Osteoblast (primary cell): ENCODE results near the gene FAT4. TPM values are rescaled to one million over a fixed set of nuclear protein-coding genes. Genes with fewer than 3 reads are reported as not detected.

ENCODE experiments used
- DNase-seq: peaks from one replicate; pipeline ENCODE4 v3.0.0; 2011; ENCODE audit warnings: low spot score, mixed read lengths; ENCODE audit not compliant: insufficient read length; ENCODE audit errors: missing footprints
- H2AFZ ChIP-seq: 2 replicates; pipeline ENCODE4 v1.6.0; 2011; ENCODE audit warnings: mild to moderate bottlenecking, low read length
- H3K27ac ChIP-seq: 2 replicates; pipeline ENCODE4 v1.5.1; 2011; ENCODE audit warnings: mild to moderate bottlenecking, low read depth, low read length, moderate library complexity
- H3K27me3 ChIP-seq: 2 replicates; pipeline ENCODE4 v1.6.0; 2012; ENCODE audit warnings: mild to moderate bottlenecking, control low read depth, inconsistent platforms, low read length, moderate library complexity; ENCODE audit not compliant: insufficient read depth
- H3K36me3 ChIP-seq: 2 replicates; pipeline ENCODE4 v1.5.1; 2011; ENCODE audit warnings: mild to moderate bottlenecking, low read length, control low read depth, moderate library complexity; ENCODE audit not compliant: insufficient read depth
- H3K4me1 ChIP-seq: 2 replicates; pipeline ENCODE4 v1.5.1; 2011; ENCODE audit warnings: mild to moderate bottlenecking, low read length, control low read depth, moderate library complexity; ENCODE audit not compliant: insufficient read depth
- H3K4me2 ChIP-seq: 2 replicates; pipeline ENCODE4 v1.6.0; 2011; ENCODE audit warnings: mild to moderate bottlenecking, low read length; ENCODE audit not compliant: insufficient read depth
- H3K4me3 ChIP-seq: fragments of 200-600 bp; sonication (generic); 3 replicates; pipeline ENCODE4 v1.5.1; 2012; ENCODE audit warnings: mild to moderate bottlenecking, low read length, inconsistent platforms; ENCODE audit not compliant: insufficient read depth
- H3K79me2 ChIP-seq: 2 replicates; pipeline ENCODE4 v1.6.0; 2012; ENCODE audit warnings: mild to moderate bottlenecking, low read length, control low read depth, inconsistent platforms; ENCODE audit not compliant: insufficient read depth
- H3K9me3 ChIP-seq: 2 replicates; pipeline ENCODE4 v1.5.1; 2011; ENCODE audit warnings: low read depth, low read length, control low read depth
- H4K20me1 ChIP-seq: 2 replicates; pipeline ENCODE4 v1.6.0; 2012; ENCODE audit warnings: mild to moderate bottlenecking, low read length, control low read depth; ENCODE audit not compliant: insufficient read depth
- total RNA-seq: library from RNA; depleted of rRNA; stranded (reverse); fragments of >200 nt; gene quantifications from 2 replicates; pipeline ENCODE4 v1.2.3, GENCODE V29; 2012
- TF ChIP-seq, protein P1 (sequence below): IDR thresholded peaks from 2 replicates; pipeline ENCODE4 v1.5.1; 2011; ENCODE audit warnings: mild to moderate bottlenecking, low read depth, low read length, moderate library complexity; ENCODE audit errors: extremely low read depth

Gene FAT4
- total RNA-seq, 1 donor: 27.9 TPM

DNA sequence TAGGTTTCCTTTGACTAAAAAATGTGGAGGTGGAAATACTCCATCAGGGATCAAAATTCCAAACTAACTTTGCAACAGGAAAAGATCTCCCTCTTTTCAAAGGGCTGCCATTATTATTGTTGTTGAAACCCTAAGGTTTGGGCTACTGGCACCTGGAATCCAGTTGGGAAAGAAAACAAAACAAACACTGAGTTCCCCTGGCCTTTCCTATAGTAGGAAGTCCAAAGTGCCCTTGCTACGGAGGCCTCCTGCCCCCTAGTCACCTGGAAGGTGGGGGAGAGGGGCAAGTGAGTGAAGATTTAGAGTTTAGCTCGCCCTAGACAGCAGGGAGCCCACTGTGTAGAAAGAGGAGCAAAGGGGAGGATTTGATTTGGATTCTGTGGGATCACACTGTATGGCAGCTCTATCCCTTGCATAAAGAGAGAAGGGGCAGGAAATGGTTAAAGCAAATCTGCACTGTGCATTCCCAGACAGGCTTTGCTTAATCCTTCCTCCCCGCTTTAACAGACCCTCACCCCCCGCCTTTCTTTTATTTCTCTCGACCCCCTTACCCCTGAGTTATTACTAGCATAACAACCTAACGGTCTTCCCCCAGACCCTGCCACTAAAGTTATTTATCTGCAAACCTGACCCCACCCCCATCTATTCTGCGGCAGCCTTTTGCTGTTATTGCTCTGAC is 627 bp upstream of the FAT4 start:
- Histone ChIP-seq H4K20me1 (peaks cover 2% of the 10 kb centered on the region), H3K27ac (no peak overlapping the region), H2AFZ (peak overlapping the region; percentile 94), H3K27me3 (peaks cover 2% of the 10 kb centered on the region), H3K36me3 (no peaks in the 10 kb centered on the region), H3K4me3 (peak overlapping the region; percentile 93), H3K4me1 (peaks cover 16% of the 10 kb centered on the region), H3K9me3 (no peaks in the 10 kb centered on the region), H3K79me2 (peaks cover 28% of the 10 kb centered on the region), H3K4me2 (peak overlapping the region; percentile 99)
- DNase-seq: peak; percentile 15
- TF ChIP-seq, protein P1, sequence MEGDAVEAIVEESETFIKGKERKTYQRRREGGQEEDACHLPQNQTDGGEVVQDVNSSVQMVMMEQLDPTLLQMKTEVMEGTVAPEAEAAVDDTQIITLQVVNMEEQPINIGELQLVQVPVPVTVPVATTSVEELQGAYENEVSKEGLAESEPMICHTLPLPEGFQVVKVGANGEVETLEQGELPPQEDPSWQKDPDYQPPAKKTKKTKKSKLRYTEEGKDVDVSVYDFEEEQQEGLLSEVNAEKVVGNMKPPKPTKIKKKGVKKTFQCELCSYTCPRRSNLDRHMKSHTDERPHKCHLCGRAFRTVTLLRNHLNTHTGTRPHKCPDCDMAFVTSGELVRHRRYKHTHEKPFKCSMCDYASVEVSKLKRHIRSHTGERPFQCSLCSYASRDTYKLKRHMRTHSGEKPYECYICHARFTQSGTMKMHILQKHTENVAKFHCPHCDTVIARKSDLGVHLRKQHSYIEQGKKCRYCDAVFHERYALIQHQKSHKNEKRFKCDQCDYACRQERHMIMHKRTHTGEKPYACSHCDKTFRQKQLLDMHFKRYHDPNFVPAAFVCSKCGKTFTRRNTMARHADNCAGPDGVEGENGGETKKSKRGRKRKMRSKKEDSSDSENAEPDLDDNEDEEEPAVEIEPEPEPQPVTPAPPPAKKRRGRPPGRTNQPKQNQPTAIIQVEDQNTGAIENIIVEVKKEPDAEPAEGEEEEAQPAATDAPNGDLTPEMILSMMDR: no peak

DNA sequence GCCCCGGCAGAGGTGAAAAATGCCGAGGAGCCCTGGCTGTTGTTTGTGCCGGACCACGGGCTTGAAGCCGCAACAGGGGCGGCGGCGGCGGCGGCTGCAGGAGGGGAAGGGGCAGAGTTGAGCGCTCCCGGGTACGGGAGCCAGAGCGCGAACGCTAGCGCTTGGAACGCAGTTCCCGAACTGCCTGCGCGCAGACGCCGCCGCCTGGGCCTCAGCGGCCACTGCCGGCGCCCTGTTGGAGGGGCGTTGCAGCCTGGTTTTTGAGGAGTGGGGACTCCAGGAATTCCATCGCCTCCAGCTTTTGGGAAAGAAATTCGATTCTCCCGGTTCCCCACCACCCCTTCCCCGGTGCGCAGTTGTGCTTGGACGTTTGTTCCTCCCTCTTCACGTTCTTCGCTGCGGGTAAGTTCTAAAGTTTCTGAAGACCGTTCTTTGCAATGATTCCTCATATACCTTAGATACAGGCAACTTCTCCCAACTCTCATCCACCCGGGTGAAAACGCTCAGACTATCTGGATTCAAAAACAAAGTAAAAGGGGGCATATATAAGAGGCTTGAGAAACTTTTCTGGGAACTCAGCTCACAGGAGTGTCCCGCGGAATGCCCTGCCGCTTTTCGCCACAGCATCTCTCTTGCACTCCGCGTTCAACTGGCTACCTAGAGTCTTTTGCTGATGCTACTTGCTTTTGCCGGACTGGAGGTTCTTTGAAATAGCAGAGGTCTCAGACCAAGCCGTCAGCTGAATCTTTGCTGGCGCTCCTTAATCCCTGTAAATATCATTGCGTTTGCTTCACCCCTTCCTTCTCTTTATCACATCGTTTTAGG is 1.0 kb downstream of the FAT4 start:
- H3K4me3 ChIP-seq: peak overlapping the region; percentile 93
- H3K27me3 ChIP-seq: peaks cover 2% of the 10 kb centered on the region
- H2AFZ ChIP-seq: peak overlapping the region; percentile 94
- peak overlapping the region; percentile 63 for H3K27ac ChIP-seq
- H3K36me3 ChIP-seq: no peaks in the 10 kb centered on the region
- H3K9me3 ChIP-seq: no peaks in the 10 kb centered on the region
- DNase-seq: peak; percentile 59
- H3K4me2 ChIP-seq: peak overlapping the region; percentile 99
- H3K79me2 ChIP-seq: peaks cover 45% of the 10 kb centered on the region
- TF ChIP-seq, protein P1: no peak
- peaks cover 5% of the 10 kb centered on the region for H4K20me1 ChIP-seq
- H3K4me1 ChIP-seq: peaks cover 16% of the 10 kb centered on the region

DNA sequence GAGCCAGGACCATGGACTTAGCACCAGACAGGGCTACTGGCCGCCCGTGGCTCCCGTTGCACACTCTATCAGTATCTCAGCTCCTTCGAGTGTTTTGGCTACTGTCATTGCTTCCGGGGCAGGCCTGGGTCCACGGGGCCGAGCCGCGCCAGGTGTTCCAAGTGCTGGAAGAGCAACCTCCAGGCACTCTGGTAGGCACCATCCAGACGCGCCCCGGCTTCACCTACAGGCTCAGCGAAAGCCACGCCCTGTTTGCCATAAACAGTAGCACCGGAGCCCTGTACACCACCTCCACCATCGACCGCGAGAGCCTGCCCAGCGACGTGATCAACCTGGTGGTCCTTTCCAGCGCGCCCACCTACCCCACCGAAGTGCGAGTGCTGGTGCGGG is 1.6 kb downstream of the FAT4 start:
- peak overlapping the region; percentile 63 for H3K27ac ChIP-seq
- peaks cover 48% of the 10 kb centered on the region for H3K79me2 ChIP-seq
- H3K4me1 ChIP-seq: peaks cover 20% of the 10 kb centered on the region
- peak overlapping the region; percentile 94 for H2AFZ ChIP-seq
- peak overlapping the region; percentile 93 for H3K4me3 ChIP-seq
- peak; percentile 68 for DNase-seq
- H4K20me1 ChIP-seq: peaks cover 5% of the 10 kb centered on the region
- H3K27me3 ChIP-seq: peaks cover 2% of the 10 kb centered on the region
- H3K9me3 ChIP-seq: no peaks in the 10 kb centered on the region
- no peaks in the 10 kb centered on the region for H3K36me3 ChIP-seq
- H3K4me2 ChIP-seq: peak overlapping the region; percentile 99
- TF ChIP-seq, protein P1: no peak
